ENCODE data around the gene NXPH3.

NXPH3 gene

DNA sequence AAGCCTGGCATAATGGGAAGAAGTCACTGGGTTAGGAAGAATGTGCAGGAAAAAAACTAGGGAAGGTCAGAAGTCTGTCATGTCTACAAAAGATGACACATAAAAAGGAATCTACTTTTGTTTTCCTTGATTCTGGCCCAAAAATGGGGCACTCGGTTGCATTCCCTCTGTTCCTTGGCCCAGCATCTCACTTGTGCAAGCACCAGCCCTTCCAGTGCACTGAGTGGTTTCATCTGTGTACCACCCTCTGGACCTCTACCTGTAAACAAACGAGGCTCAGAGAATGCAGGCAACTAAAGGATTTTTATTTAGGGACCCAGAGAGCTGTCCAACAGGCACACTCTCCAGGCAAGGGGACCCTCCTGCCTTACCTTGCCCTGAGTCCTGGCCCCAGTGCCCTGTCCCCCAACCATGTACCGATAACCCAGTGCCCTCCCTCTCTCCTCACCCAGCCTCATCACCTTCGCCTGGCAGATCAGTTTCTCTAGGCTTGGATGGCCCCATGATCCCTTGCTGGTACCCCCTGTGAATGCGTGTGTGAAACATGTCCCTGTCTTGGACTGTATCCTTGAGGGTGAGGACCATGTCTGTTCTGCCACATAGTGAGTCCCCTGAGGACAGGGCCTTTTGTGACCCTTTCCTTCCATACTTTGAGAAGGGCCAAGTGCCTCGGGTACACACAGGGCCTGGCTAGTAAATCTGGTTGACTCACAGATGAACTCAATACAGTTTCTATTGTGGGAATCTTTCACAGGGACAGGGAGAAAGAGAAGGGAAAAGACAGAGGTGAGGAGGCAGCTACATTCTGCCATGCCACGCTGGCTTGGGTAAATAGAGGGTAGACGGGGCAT, 13.3 kb downstream of the NXPH3 start:
- DNase-seq (ENCODE audit: low read depth in 4 of 4, low spot score in 1 of 4): no peak

DNA sequence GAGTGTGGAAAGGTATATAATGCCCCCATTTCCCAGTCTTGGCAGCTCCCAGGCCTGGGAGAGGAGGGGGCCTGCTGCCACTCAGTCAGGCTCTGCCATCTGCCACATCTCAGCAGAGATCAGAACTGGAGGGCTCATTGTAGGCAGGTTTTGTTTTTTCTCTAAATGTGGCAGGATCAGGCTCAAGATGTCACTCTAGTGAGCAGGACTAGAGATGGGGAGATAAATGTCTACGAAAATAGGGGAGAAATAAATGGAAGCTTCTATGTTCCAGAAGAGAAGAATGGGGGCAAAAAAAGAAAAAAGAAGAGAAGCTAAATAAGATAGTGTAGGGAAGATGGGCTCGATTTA, 13.9 kb downstream of the NXPH3 start:
- no peak for DNase-seq (ENCODE audit: low read depth in 4 of 4, low spot score in 1 of 4)

DNA sequence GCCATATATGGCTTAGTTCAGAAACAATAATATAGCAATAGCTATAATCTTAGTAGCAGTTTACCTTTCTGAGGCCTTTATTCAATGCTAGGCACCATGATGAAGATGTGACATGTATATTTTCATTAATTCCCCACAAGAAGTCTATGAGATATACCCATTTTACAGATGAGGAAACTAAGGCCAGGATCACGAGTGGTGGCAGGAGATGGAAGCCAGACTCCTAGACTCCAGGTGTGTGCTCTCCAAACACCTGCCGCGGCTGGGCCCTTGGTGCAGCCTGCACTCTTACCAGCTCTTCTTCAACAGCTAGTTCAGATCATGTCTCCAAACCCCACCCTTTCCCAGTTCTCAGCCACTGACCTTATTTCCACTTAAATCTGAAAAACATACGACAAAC, 15.2 kb downstream of the NXPH3 start:
- DNase-seq (ENCODE audit: low read depth in 4 of 4, low spot score in 1 of 4): no peak

DNA sequence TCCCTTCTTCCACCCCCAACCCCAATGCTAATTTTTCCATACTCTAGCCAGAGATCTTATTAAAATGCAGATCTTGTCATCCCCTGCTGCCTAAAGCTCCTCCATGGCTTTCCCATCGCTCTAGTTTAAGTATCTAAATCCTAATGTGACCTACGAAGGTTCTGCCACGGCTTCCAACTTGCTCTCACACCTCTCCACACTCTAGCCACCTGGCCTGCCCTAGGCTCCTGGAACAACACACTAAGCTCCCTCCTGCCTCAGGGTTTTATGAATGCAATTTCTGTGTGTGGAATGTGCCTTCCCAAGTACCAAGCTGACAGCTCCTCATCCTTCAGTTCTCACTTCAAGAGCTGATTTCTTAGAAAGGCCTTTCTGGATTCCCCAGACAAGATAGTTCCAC, 16.6 kb downstream of the NXPH3 start:
- DNase-seq (ENCODE audit: low read depth in 4 of 4, low spot score in 1 of 4): no peak

DNA sequence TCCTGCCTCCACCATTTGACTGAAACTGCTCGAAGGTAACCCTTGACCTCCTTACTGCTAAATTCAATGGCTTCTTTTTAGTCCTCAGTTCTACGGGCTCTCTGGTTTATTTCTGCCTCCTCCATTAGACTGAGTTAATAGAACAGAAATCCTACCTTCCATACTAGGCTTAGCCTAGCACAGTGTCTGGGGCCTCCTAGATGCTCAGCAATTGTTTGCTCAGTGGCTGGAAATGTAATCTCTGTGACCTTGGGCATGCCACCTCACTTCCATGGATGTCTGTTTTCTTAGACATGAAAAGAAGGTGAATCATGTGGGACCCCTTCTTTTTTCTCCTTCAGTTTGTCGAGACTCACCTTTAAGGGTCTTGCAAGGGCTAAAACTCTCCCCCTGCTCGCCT, 19.7 kb downstream of the NXPH3 start:
- no peak for DNase-seq (ENCODE audit: low read depth in 4 of 4, low spot score in 1 of 4)

DNA sequence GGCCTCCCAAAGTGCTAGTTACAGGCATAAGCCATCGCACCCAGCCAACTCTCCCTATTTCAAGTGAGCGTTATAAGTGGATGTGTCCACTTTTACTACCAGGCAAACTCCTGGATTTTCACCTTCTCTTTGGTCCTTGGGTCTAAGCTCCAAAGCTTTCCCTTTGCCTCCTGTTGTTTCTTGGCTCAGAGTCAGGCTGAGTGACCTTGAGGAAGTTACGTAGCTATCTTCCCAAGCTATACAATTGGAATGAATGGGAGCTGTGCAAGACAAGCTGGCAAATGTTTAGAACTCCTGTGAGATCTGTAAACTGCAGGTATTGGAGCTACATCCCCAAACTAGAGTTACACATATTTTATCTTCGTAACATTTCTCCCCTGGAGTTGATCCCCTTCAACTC, 20.3 kb downstream of the NXPH3 start:
- DNase-seq (ENCODE audit: low read depth in 4 of 4, low spot score in 1 of 4): no peak

DNA sequence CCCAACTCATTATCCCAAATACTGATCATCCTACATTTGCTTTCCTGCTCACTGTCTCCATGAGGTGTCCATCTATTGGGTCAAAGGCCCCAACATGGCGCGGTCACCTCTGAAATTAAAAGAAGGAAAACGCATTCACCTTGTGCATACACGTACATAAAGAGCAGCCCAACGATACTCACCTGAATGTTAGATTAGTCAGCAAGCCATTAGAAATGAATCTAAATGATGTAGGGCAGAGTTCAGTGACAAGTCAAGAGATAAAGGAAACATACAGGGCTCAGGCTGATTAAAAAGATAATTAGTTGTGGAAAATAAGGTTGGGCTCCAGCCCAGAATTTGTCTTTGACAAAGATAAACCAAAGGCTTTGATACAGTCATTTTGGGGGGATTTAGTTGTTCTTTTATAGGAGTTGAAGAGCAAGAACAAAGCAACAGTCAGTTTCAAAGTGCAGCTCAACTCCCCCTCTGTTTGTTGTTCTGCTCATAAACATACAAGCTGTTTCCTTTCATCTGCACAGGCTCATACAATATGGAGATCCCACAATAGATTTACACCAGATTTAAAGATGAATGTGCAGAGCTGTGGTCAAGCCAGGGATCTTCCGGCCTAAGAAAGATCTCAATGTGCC, 21.1 kb downstream of the NXPH3 start:
- DNase-seq (ENCODE audit: low read depth in 4 of 4, low spot score in 1 of 4): no peak

DNA sequence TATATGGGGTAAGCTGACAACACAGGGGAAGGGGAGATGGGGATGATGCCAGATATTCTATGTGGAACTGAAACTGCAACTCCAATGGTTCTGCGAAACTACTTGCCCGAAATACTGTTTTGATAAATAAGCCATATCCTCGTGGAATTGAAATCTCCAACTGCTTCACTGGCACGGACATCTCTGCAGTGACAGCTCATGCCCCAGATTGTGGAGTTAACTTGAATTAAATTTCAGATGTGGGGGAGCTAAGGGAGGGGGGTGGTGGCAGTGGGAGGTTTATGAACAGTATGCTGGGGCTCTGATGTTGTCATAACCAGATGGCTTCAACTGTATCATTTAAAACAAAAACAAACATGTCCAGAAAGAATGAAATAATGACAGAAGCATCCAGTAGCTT, 21.8 kb downstream of the NXPH3 start:
- no peak for DNase-seq (ENCODE audit: low read depth in 4 of 4, low spot score in 1 of 4)

DNA sequence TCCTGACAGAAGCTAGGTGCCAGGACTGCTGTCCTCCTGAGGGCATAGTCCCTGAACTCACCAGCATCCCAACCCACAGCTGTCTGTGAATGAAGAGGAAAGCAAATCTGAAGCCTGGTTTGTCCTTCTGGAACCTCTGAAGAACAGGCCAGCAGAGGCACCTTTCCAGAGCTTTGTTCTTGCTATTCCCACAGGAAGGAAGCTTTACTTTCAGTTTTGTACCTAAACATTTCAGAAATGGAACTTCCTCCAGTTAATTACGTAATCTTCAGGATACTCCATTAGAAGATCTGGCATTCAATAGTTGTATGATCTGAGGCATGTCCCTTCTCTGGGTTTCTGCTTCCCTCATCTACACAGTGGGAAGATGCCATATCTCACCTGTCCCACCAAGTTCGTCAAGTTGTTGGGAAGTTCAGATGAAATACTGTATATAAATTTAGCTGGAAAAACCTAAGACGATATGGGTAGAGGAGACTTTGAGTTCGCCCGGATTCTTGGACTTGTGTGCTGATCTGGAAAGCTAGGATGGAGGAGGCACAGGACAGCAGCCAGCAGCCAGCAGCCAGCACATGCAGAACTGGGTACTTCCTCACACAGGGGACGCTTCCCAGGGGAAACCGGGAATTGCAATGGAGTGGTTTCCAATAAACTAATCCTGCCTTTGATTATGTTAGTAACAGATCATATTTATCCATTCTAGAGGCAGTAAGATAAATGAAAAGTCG, 22.4 kb downstream of the NXPH3 start:
- DNase-seq (ENCODE audit: low read depth in 4 of 4, low spot score in 1 of 4): no peak

DNA sequence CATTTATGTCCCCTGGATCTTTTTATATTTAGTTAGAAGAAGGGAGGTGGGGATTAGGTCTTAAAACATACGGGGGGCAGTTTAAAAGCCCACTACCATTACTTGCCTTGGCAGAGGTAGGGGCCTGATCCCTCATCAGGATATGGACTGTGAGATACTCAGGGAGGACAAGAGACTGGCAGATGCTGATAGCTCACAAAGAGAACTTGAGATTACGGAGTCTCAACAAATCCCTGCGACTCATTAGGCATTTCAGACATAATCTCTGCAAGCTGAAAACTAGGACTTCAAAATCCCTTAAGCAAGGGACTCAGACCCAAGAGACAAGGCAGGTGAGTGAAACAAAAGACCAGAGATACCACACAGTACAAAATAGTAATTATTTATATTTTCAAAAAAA, 23.2 kb downstream of the NXPH3 start:
- no peak for DNase-seq (ENCODE audit: low read depth in 4 of 4, low spot score in 1 of 4)

DNA sequence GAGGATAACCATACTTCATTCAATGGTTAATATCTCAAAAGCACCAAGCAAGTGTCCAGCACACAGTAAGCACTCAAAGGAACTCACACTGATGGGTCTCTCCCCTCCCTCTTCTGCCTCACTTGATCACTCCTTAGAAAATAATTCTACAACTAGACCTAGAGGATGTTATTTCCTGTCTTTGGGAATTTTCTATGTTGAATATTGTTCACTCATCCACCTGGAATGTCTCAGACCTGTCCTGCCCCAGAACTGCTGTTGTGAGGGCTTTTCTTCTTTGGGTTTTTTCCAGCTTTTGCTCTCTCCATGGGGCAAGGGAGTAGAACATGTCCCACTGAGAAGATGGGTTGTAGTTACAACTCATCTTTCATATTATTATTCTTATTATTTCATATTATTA, 25.3 kb downstream of the NXPH3 start:
- no peak for DNase-seq (ENCODE audit: low read depth in 4 of 4, low spot score in 1 of 4)

DNA sequence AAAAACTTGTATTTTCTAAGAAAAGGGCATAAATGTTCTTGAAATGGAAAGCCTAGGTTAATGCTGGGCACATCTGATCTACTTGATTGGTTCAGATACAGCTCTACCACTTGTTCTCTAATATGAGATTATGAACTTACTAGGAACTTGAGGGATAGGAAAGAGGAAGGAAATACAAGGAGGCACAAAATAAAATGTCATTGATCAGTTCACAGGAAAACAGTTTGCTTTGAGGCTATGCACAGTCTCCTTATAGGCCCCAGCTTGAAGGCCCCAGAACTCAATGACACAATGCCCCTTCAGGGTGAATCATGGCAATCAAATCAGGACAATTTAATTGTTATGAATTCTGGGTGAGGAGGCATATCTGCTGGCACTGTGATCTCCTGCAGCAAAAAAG, 27.1 kb downstream of the NXPH3 start:
- no peak for DNase-seq (ENCODE audit: low read depth in 4 of 4, low spot score in 1 of 4)

DNA sequence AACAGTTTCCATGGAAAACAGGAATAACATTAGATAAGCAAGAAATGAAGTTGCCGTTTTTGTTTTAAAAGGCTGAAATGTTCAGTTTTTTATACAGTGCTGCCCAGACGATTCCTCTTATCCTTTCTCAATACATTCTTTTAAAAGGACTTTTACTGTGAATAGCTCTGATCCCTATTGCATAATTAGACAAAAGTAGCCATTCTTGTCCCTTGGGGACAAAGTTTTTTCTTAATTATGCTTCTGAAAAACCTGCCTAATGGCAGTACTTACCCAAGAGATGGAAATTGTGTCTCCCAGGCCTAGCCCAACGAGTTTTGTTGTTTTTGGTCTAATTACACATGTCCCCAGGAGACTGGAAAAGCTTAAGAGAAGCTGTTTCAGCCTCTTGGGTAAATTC, 27.6 kb downstream of the NXPH3 start:
- no peak for DNase-seq (ENCODE audit: low read depth in 4 of 4, low spot score in 1 of 4)

DNA sequence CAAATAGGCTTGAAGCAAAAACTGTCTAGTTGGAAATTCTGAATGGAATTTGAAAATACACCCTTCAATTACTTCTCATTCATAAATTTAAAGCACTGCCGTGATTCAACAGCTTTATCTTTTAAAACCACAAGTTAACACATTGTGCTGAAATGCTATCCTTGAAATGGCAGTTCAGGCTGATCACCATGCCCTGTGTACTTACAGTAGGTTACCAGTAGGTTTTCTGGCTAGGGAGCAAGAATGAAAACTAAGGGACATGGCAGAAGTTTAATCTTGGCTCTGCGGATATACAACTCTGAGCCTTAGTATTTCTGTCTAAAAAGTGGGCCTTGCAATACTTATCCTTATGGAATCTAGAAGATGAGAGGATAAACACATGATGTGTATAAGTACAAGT, 28.0 kb downstream of the NXPH3 start:
- no peak for DNase-seq (ENCODE audit: low read depth in 4 of 4, low spot score in 1 of 4)

DNA sequence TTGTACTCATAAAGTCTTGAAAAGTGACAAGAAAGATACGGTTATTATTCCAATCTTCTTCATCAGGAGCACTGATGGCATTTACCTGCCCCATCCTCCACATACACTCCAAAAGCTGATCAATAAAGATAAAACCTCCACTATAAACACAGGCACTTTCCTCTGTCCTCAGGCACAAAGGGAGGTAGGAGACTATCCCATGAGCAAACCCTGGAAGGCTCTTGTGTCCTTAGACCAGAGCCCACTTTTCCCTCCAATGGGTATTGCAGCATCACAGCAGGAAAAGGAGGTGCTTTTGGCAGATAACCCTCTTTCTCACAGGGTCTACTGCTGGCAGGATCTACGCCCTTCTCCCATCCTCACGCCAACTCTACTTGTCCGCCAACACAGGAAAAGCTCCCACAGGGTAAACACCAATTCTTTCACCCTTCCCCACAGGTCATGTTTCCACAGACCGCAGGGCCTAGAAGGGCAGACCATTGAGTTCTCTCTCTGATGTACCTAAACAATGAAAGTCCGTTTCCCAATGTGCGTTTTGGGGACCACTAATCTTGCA, 28.7 kb downstream of the NXPH3 start:
- no peak for DNase-seq (ENCODE audit: low read depth in 4 of 4, low spot score in 1 of 4)

DNA sequence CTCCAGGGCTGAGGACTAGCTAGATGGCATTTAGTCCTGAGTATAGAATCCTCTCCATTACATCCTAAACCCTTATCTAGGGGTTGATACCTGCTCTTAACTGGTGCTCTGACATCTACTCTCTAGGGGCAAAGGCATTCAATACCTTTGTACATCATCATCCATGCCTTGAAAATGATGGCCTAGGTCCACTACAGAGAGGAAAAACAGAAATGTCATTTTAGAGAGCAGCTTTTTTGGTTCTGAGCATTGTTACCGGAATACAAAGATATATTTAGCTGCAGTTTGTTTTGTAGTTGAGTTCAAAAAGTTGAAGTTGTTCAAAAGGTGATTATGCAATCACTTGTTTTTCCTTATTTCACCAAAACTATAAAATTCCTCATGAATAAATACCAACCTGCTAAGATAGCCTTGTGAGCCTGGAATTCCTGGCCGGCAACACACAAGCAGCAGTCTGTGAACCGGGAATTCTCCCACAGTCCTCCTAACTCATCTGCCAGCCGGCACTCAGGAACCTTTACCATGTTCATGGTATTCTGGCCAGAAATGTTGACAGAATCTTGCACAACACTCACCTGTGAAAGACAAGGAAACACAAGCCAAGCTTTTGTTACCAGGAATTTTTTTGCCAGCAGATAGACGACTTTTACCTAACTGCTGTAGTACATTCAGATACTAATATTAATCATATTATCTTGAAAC, 35.4 kb downstream of the NXPH3 start:
- no peak for DNase-seq (ENCODE audit: low read depth in 4 of 4, low spot score in 1 of 4)

DNA sequence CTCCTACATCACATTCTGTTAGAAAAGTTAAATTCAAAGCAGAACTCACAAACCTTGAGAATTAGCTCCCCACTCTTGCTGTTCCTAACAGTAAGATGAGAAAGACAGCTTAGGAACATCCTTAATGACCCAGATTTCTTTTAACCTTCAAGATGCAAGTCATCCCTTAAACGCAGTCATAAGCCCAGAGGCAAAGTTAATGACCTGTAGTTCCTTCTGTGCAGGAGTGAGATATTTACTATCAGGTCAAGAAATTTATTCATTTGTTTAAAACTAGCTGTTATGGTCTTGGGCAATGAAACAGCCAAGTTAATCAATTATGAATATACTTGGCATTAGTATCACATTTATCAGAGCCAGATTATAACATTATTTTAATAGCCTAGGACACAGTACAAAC, 37.1 kb downstream of the NXPH3 start:
- no peak for DNase-seq (ENCODE audit: low read depth in 4 of 4, low spot score in 1 of 4)

DNA sequence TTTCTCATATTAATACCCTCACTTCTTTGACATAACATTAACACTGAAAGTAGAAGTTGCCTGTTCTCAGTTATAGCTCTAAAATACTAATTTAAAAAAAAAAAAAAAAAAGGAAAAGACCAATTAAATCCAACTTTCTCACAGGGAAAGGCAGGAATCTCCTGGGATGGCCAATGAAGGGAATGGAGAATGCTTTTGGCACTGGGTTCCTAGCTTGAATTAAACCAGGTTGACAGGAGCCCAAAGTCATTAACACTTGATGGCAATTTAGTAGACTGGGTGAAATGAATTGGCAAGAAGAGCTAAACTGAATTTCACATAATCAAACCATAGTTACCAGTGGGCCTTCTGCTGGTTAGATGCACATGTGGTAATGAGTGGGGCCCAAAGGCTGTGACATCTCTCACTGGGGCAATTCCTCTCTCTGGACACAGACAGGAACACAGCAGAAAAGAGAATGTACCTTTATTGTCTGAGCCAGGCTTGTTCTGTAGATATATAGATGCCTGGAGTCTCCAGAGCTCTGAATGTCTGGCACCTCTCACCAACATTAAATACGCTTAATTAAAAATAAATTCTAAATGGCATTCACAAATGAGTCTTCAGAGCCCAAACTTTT, 37.6 kb downstream of the NXPH3 start:
- no peak for DNase-seq (ENCODE audit: low read depth in 4 of 4, low spot score in 1 of 4)

DNA sequence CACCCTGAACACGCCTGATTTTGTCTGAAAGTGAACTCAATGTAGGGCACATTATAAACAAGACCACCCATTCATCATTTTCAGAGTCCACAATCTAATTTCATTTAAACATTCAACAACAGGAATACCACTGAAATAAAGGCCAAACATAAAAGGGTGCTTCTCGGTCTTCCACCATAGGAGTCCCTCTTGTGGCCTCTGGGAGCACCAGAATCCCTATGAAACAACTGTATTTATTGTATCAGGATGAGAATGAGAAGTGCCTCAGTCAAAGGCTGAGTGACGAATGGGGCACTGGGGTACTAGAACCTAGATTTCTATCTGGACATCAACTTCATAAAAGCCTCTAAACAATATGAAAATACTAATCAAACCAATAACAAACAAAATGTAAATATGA, 40.4 kb downstream of the NXPH3 start:
- no peak for DNase-seq (ENCODE audit: low read depth in 4 of 4, low spot score in 1 of 4)

DNA sequence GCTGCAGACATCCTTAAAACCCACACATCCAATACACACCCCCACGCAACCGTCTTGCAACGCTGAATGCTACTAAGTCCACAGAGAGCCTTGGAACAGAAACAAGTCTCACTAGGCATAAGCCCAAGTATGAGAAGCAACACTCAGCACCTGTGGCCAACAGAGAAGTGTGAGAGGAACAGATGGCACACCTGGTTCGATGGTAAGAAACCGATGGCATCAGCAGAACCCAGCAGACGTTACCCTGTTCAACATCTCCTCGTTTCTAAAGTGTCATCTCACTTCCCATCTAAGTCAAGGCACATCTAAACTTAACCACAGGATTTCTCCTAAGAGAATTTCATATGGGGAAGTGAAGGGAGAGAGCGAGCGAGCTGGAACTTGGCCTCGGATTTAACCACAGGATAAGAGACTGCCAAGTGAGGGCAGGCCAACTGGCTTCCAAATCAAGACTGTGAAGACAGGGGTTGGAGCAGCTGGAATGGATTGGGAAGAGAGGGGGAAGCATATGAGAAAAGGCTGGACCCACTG, 41.0 kb downstream of the NXPH3 start:
- no peak for DNase-seq (ENCODE audit: low read depth in 4 of 4, low spot score in 1 of 4)

All from stimulated activated CD4-positive, alpha-beta T cell treated with anti-CD3 and anti-CD28 coated beads, Interleukin-1b, Interleukin-23, amount 100 ng/mL, for 24 hours (primary cell).